ENCODE data around the gene GOSR2. TPM values are rescaled to one million over a fixed set of nuclear protein-coding genes. Genes with fewer than 3 reads are reported as not detected.

Gene GOSR2
- total and polyA plus RNA-seq, 2 of the 4 experiments (the other 2 are of a cell fraction), result 63.4 to 75.6 TPM

- Histone ChIP-seq H3K14ac (replicated peaks; ENCODE audit: low read depth, low read length) (no peak overlapping the region), H3K27me3 (ENCODE audit: control insufficient read depth, insufficient read depth, low read length) (peaks cover 59% of the 10 kb centered on the region), H4K8ac (ENCODE audit: low read depth in 2 of 2, low read length in 2 of 2) (no peak overlapping the region), H3K56ac (ENCODE audit: extremely low read depth, insufficient read depth, low read length) (no peak overlapping the region), H2BK120ac (ENCODE audit: low read depth, low read length) (no peak overlapping the region), H3K79me1 (ENCODE audit: low read depth in 1 of 2, low read length in 2 of 2) (no peaks in the 10 kb centered on the region), H2BK15ac (ENCODE audit: low read depth, low read length) (no peak overlapping the region), H3K18ac (ENCODE audit: low read depth, low read length) (no peak overlapping the region), H4K91ac (ENCODE audit: insufficient read depth, low read depth, low read length) (no peak overlapping the region), H3K23ac (ENCODE audit: low read depth, low read length) (no peak overlapping the region), H2AFZ (replicated peaks; ENCODE audit: low read length, poor library complexity) (no peak overlapping the region), H3K4ac (ENCODE audit: low read depth, low read length) (no peak overlapping the region), H3K4me2 (ENCODE audit: low read depth, low read length) (no peak overlapping the region), H3K36me3 (ENCODE audit: control insufficient read depth, insufficient read depth, low read length) (no peaks in the 10 kb centered on the region), H2BK20ac (ENCODE audit: low read depth, low read length) (no peak overlapping the region), H2AK9ac (replicated peaks; ENCODE audit: low read depth, low read length, poor library complexity) (no peak overlapping the region), H2BK5ac (ENCODE audit: low read depth, low read length, poor library complexity, severe bottlenecking) (no peak overlapping the region), H3K4me3 (ENCODE audit: insufficient read depth, low read depth, low read length) (no peak overlapping the region), H3K9ac (ENCODE audit: low read depth, low read length) (no peak overlapping the region), H3K27ac (ENCODE audit: insufficient read depth, low read length) (no peak overlapping the region), H3K9me3 (ENCODE audit: control insufficient read depth, insufficient read depth, low read length) (no peaks in the 10 kb centered on the region), H3K4me1 (ENCODE audit: control insufficient read depth, insufficient read depth, low read length) (peaks cover 3% of the 10 kb centered on the region), H4K20me1 (ENCODE audit: insufficient read depth, low read length) (no peaks in the 10 kb centered on the region), H3K9me1 (ENCODE audit: insufficient read depth, low read length) (no peaks in the 10 kb centered on the region), H2AK5ac (ENCODE audit: low read depth, low read length) (no peak overlapping the region), H4K5ac (ENCODE audit: low read depth, low read length) (no peak overlapping the region)
- DNase-seq (no peak), ATAC-seq (ENCODE audit: low read depth) (no peak)
- no TSS peak for BruUV-seq (replicated peaks)
- no peak for TF ChIP-seq RFX5 (IDR thresholded peaks at IDR 0.05; ENCODE audit: low read depth, low read length)
- no peak for TF ChIP-seq MAZ (IDR thresholded peaks at IDR 0.05; ENCODE audit: borderline replicate concordance, low read depth, low read length)
- TF ChIP-seq RCOR1 (IDR thresholded peaks at IDR 0.05; ENCODE audit: insufficient replicate concordance, low read length), result no peak
- no peak for TF ChIP-seq CTCF (conservative IDR thresholded peaks at IDR 0.05; ENCODE audit: low read depth, low read length)
- TF ChIP-seq, protein P1, sequence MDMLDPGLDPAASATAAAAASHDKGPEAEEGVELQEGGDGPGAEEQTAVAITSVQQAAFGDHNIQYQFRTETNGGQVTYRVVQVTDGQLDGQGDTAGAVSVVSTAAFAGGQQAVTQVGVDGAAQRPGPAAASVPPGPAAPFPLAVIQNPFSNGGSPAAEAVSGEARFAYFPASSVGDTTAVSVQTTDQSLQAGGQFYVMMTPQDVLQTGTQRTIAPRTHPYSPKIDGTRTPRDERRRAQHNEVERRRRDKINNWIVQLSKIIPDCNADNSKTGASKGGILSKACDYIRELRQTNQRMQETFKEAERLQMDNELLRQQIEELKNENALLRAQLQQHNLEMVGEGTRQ (IDR thresholded peaks at IDR 0.05; ENCODE audit: low read depth, low read length), result no peak
- no peak for TF ChIP-seq SMC3 (IDR thresholded peaks at IDR 0.05; ENCODE audit: low read depth, low read length)
- TF ChIP-seq RAD21 (IDR thresholded peaks at IDR 0.05; ENCODE audit: low read length), result no peak
- TF ChIP-seq FOS (IDR thresholded peaks at IDR 0.05; ENCODE audit: low read depth, low read length), result no peak
- TF ChIP-seq MAFK (IDR thresholded peaks at IDR 0.05; ENCODE audit: low read depth, low read length), result no peak
- TF ChIP-seq BHLHE40 (IDR thresholded peaks at IDR 0.05; ENCODE audit: low read depth, low read length), result no peak
- TF ChIP-seq POLR2A (IDR thresholded peaks at IDR 0.05; ENCODE audit: low read depth, low read length), result no peak
- ChIA-PET POLR2A (ENCODE audit: unreplicated experiment) (no interaction called here), CTCF (interaction anchor here (1.0 kb wide), 1 partner anchor 13 kb away, joined by 3 read pairs; no protein-coding TSS in a partner anchor)
- WGBS, 2 experiments (ENCODE audit: extremely low coverage in 2 of 2, insufficient read length in 1 of 2), result 69% methylated on average over 3 of the region's 14 CpGs; no CpG with 5 or more reads in 1 of the 2 experiments
- in situ Hi-C loops (cut with MboI; ENCODE audit: low sequenced_read_pairs), result no loop called here
- intact Hi-C loops (cut with micrococcal nuclease), result no loop called here
- dilution Hi-C loops (cut with HindIII; ENCODE audit: low sequenced_read_pairs, unreplicated experiment), result no loop called here
Observed at GRCh38 chr17:46976626-46977270, 53.8 kb downstream of the GOSR2 start.
